ENCODE measurements around the gene ATP2A3.

Gene ATP2A3

GRCh38 chr17:3943240-3943891 is 20.9 kb downstream of the ATP2A3 start:
- H3K9me3 ChIP-seq (ENCODE audit: control insufficient read depth, low read length) = no peaks in the 10 kb centered on the region
- 94 to 95% methylated on average over 12 to 23 of the region's 23 CpGs for WGBS, 2 experiments (ENCODE audit: insufficient coverage in 2 of 2)
- no peak overlapping the region for H3K4me3 ChIP-seq (ENCODE audit: extremely low read depth, insufficient read depth, low read length, poor library complexity, severe bottlenecking)
- no peaks in the 10 kb centered on the region for H3K4me1 ChIP-seq (ENCODE audit: control insufficient read depth, insufficient read depth, low read length, poor library complexity, severe bottlenecking)
- no peak overlapping the region for H3K27ac ChIP-seq (ENCODE audit: low read depth, low read length, severe bottlenecking)
- no peaks in the 10 kb centered on the region for H3K36me3 ChIP-seq (ENCODE audit: control insufficient read depth, insufficient read depth, low read length)

GRCh38 chr17:3940965-3941698 is 23.1 kb downstream of the ATP2A3 start:
- Histone ChIP-seq H3K36me3 (ENCODE audit: control insufficient read depth, insufficient read depth, low read length) (no peaks in the 10 kb centered on the region), H3K4me3 (ENCODE audit: extremely low read depth, insufficient read depth, low read length, poor library complexity, severe bottlenecking) (no peak overlapping the region), H3K9me3 (ENCODE audit: control insufficient read depth, low read length) (no peaks in the 10 kb centered on the region), H3K4me1 (ENCODE audit: control insufficient read depth, insufficient read depth, low read length, poor library complexity, severe bottlenecking) (peaks cover 6% of the 10 kb centered on the region), H3K27ac (ENCODE audit: low read depth, low read length, severe bottlenecking) (no peak overlapping the region)
- 93 to 95% methylated on average over 36 to 37 of the region's 48 CpGs for WGBS, 2 experiments (ENCODE audit: insufficient coverage in 2 of 2)

- no peaks in the 10 kb centered on the region for H3K36me3 ChIP-seq (ENCODE audit: control insufficient read depth, insufficient read depth, low read length)
- no peak overlapping the region for H3K4me3 ChIP-seq (ENCODE audit: extremely low read depth, insufficient read depth, low read length, poor library complexity, severe bottlenecking)
- 96 to 97% methylated on average over 14 to 17 of the region's 17 CpGs for WGBS, 2 experiments (ENCODE audit: insufficient coverage in 2 of 2)
- peaks cover 7% of the 10 kb centered on the region for H3K4me1 ChIP-seq (ENCODE audit: control insufficient read depth, insufficient read depth, low read length, poor library complexity, severe bottlenecking)
- H3K9me3 ChIP-seq (ENCODE audit: control insufficient read depth, low read length) = no peaks in the 10 kb centered on the region
- H3K27ac ChIP-seq (ENCODE audit: low read depth, low read length, severe bottlenecking) = no peak overlapping the region
These were observed 26.9 kb downstream of the ATP2A3 start for GRCh38 chr17:3937359-3937758.

GRCh38 chr17:3935825-3936355 is 28.3 kb downstream of the ATP2A3 start:
- H3K36me3 ChIP-seq (ENCODE audit: control insufficient read depth, insufficient read depth, low read length) = no peaks in the 10 kb centered on the region
- WGBS, 2 experiments (ENCODE audit: insufficient coverage in 2 of 2) = 94% methylated on average over 9 of the region's 9 CpGs
- no peak overlapping the region for H3K27ac ChIP-seq (ENCODE audit: low read depth, low read length, severe bottlenecking)
- no peaks in the 10 kb centered on the region for H3K9me3 ChIP-seq (ENCODE audit: control insufficient read depth, low read length)
- H3K4me1 ChIP-seq (ENCODE audit: control insufficient read depth, insufficient read depth, low read length, poor library complexity, severe bottlenecking) = peaks cover 7% of the 10 kb centered on the region
- H3K4me3 ChIP-seq (ENCODE audit: extremely low read depth, insufficient read depth, low read length, poor library complexity, severe bottlenecking) = no peak overlapping the region

GRCh38 chr17:3935140-3935542 is 29.1 kb downstream of the ATP2A3 start:
- no peaks in the 10 kb centered on the region for H3K36me3 ChIP-seq (ENCODE audit: control insufficient read depth, insufficient read depth, low read length)
- no peaks in the 10 kb centered on the region for H3K9me3 ChIP-seq (ENCODE audit: control insufficient read depth, low read length)
- WGBS, 2 experiments (ENCODE audit: insufficient coverage in 2 of 2) = 20 to 21% methylated on average over 5 to 7 of the region's 10 CpGs
- H3K27ac ChIP-seq (ENCODE audit: low read depth, low read length, severe bottlenecking) = no peak overlapping the region
- no peak overlapping the region for H3K4me3 ChIP-seq (ENCODE audit: extremely low read depth, insufficient read depth, low read length, poor library complexity, severe bottlenecking)
- H3K4me1 ChIP-seq (ENCODE audit: control insufficient read depth, insufficient read depth, low read length, poor library complexity, severe bottlenecking) = peaks cover 7% of the 10 kb centered on the region

GRCh38 chr17:3929764-3930163 is 34.5 kb downstream of the ATP2A3 start:
- Histone ChIP-seq H3K4me1 (ENCODE audit: control insufficient read depth, insufficient read depth, low read length, poor library complexity, severe bottlenecking) (no peaks in the 10 kb centered on the region), H3K9me3 (ENCODE audit: control insufficient read depth, low read length) (no peaks in the 10 kb centered on the region), H3K36me3 (ENCODE audit: control insufficient read depth, insufficient read depth, low read length) (no peaks in the 10 kb centered on the region), H3K27ac (ENCODE audit: low read depth, low read length, severe bottlenecking) (no peak overlapping the region), H3K4me3 (ENCODE audit: extremely low read depth, insufficient read depth, low read length, poor library complexity, severe bottlenecking) (no peak overlapping the region)
- 67 to 100% methylated on average over 1 of the region's 1 CpG for WGBS, 2 experiments (ENCODE audit: insufficient coverage in 2 of 2)

- Histone ChIP-seq H3K4me1 (ENCODE audit: control insufficient read depth, insufficient read depth, low read length, poor library complexity, severe bottlenecking) (no peaks in the 10 kb centered on the region), H3K9me3 (ENCODE audit: control insufficient read depth, low read length) (no peaks in the 10 kb centered on the region), H3K27ac (ENCODE audit: low read depth, low read length, severe bottlenecking) (no peak overlapping the region), H3K36me3 (ENCODE audit: control insufficient read depth, insufficient read depth, low read length) (no peaks in the 10 kb centered on the region), H3K4me3 (ENCODE audit: extremely low read depth, insufficient read depth, low read length, poor library complexity, severe bottlenecking) (no peak overlapping the region)
- WGBS, 2 experiments (ENCODE audit: insufficient coverage in 2 of 2) = 95 to 100% methylated on average over 12 of the region's 12 CpGs
These were observed 35.1 kb downstream of the ATP2A3 start for GRCh38 chr17:3929181-3929580.

- 93% methylated on average over 3 to 15 of the region's 16 CpGs for WGBS, 2 experiments (ENCODE audit: insufficient coverage in 2 of 2)
These were observed 35.8 kb downstream of the ATP2A3 start for GRCh38 chr17:3928406-3928805.

GRCh38 chr17:3927628-3928340 is 36.5 kb downstream of the ATP2A3 start:
- 84 to 90% methylated on average over 9 to 12 of the region's 15 CpGs for WGBS, 2 experiments (ENCODE audit: insufficient coverage in 2 of 2)
- H3K27ac ChIP-seq (ENCODE audit: low read depth, low read length, severe bottlenecking) = no peak overlapping the region

More at GRCh38 chr17:3928406-3928805, 35.8 kb downstream of the ATP2A3 start:
- no peak overlapping the region for H3K4me3 ChIP-seq (ENCODE audit: extremely low read depth, insufficient read depth, low read length, poor library complexity, severe bottlenecking)
- no peaks in the 10 kb centered on the region for H3K9me3 ChIP-seq (ENCODE audit: control insufficient read depth, low read length)
- no peaks in the 10 kb centered on the region for H3K36me3 ChIP-seq (ENCODE audit: control insufficient read depth, insufficient read depth, low read length)
- no peak overlapping the region for H3K27ac ChIP-seq (ENCODE audit: low read depth, low read length, severe bottlenecking)
- no peaks in the 10 kb centered on the region for H3K4me1 ChIP-seq (ENCODE audit: control insufficient read depth, insufficient read depth, low read length, poor library complexity, severe bottlenecking)

GRCh38 chr17:3926860-3927627 is 37.2 kb downstream of the ATP2A3 start:
- Histone ChIP-seq H3K36me3 (ENCODE audit: control insufficient read depth, insufficient read depth, low read length) (no peaks in the 10 kb centered on the region), H3K27ac (ENCODE audit: low read depth, low read length, severe bottlenecking) (no peak overlapping the region), H3K9me3 (ENCODE audit: control insufficient read depth, low read length) (no peaks in the 10 kb centered on the region), H3K4me1 (ENCODE audit: control insufficient read depth, insufficient read depth, low read length, poor library complexity, severe bottlenecking) (no peaks in the 10 kb centered on the region), H3K4me3 (ENCODE audit: extremely low read depth, insufficient read depth, low read length, poor library complexity, severe bottlenecking) (no peak overlapping the region)
- WGBS, 2 experiments (ENCODE audit: insufficient coverage in 2 of 2) = 86 to 91% methylated on average over 13 to 14 of the region's 16 CpGs

More at GRCh38 chr17:3927628-3928340, 36.5 kb downstream of the ATP2A3 start:
- Histone ChIP-seq H3K36me3 (ENCODE audit: control insufficient read depth, insufficient read depth, low read length) (no peaks in the 10 kb centered on the region), H3K4me1 (ENCODE audit: control insufficient read depth, insufficient read depth, low read length, poor library complexity, severe bottlenecking) (no peaks in the 10 kb centered on the region), H3K4me3 (ENCODE audit: extremely low read depth, insufficient read depth, low read length, poor library complexity, severe bottlenecking) (no peak overlapping the region), H3K9me3 (ENCODE audit: control insufficient read depth, low read length) (no peaks in the 10 kb centered on the region)

All from mesodermal cell (in vitro differentiated cells).